Hepatocyte (in vitro differentiated cells): Measurements from ENCODE around the gene CXCL10. TPM values are rescaled to one million over a fixed set of nuclear protein-coding genes. Genes with fewer than 3 reads are reported as not detected.

Experiments used
- DNase-seq: peaks from one replicate; pipeline ENCODE4 v3.0.0-alpha.2; 2016; ENCODE audit warnings: low spot score
- H2AFZ ChIP-seq: fragments of 200-600 bp; sonication (generic); 2 replicates; pipeline ENCODE4 v1.6.0; 2016; ENCODE audit warnings: antibody characterized with exemption, mild to moderate bottlenecking
- H3K27ac ChIP-seq: fragments of 200-600 bp; sonication (generic); 2 replicates; pipeline ENCODE4 v1.5.1; 2016; ENCODE audit warnings: mild to moderate bottlenecking
- H3K27me3 ChIP-seq: fragments of 200-600 bp; sonication (generic); 2 replicates; pipeline ENCODE4 v1.6.1; 2016
- H3K36me3 ChIP-seq: fragments of 200-600 bp; sonication (generic); replicated peaks from 2 replicates; pipeline ENCODE4 v1.5.1; 2016; ENCODE audit warnings: low read depth; ENCODE audit not compliant: insufficient read depth
- H3K4me1 ChIP-seq: fragments of 200-600 bp; sonication (generic); 2 replicates; pipeline ENCODE4 v1.5.1; 2016; ENCODE audit warnings: mild to moderate bottlenecking, moderate library complexity; ENCODE audit not compliant: insufficient read depth
- H3K4me2 ChIP-seq: fragments of 200-600 bp; sonication (generic); 2 replicates; pipeline ENCODE4 v1.6.0; 2016
- H3K4me3 ChIP-seq: fragments of 200-600 bp; sonication (generic); 2 replicates; pipeline ENCODE4 v1.5.1; 2016; ENCODE audit warnings: mild to moderate bottlenecking
- H3K79me2 ChIP-seq: fragments of 200-600 bp; sonication (generic); 2 replicates; pipeline ENCODE4 v1.6.0; 2017; ENCODE audit warnings: mild to moderate bottlenecking
- H3K9me2 ChIP-seq: fragments of 200-600 bp; sonication (generic); replicated peaks from 2 replicates; pipeline ENCODE4 v1.6.0; 2017; ENCODE audit warnings: mild to moderate bottlenecking; ENCODE audit not compliant: insufficient read depth
- H3K9me3 ChIP-seq: fragments of 200-600 bp; sonication (generic); 2 replicates; pipeline ENCODE4 v1.5.1; 2016; ENCODE audit warnings: low read depth, mild to moderate bottlenecking
- H4K20me1 ChIP-seq: fragments of 200-600 bp; sonication (generic); 2 replicates; pipeline ENCODE4 v1.6.0; 2016; ENCODE audit warnings: mild to moderate bottlenecking; ENCODE audit not compliant: insufficient read depth, poor library complexity, severe bottlenecking
- CTCF ChIP-seq: fragments of 200-600 bp; sonication (generic); IDR thresholded peaks from 2 replicates; pipeline ENCODE4 v1.5.1; 2016; ENCODE audit warnings: antibody characterized with exemption, mild to moderate bottlenecking; ENCODE audit not compliant: poor library complexity
- EZH2 ChIP-seq: fragments of 200-600 bp; sonication (generic); IDR thresholded peaks from 2 replicates; pipeline ENCODE4 v1.6.1; 2016; ENCODE audit warnings: antibody characterized with exemption, mild to moderate bottlenecking, borderline replicate concordance
- EZH2phosphoT487 ChIP-seq: fragments of 200-600 bp; sonication (generic); IDR thresholded peaks from one replicate; pipeline ENCODE4 v1.6.1; 2018; ENCODE audit warnings: antibody characterized with exemption, mild to moderate bottlenecking, low read depth, moderate library complexity; ENCODE audit not compliant: unreplicated experiment, severe bottlenecking
- WGBS: methylation state at CpG from one replicate; pipeline ENCODE4 v1.1.6; 2016; ENCODE audit warnings: low lambda C conversion rate; ENCODE audit errors: missing lambda C conversion rate; 5-methylcytosine and 5-hydroxymethylcytosine counted together
- polyA plus RNA-seq: library from polyadenylated mRNA; unstranded; fragments of >200 nt; fragmentation: Nextera tagmentation; extraction: Ambion mirVana; gene quantifications from 2 replicates; pipeline ENCODE4 v1.2.1, GENCODE V29; 2016
- total RNA-seq: library from RNA; depleted of rRNA; stranded (reverse); fragments of >200 nt; gene quantifications from 2 replicates; pipeline ENCODE4 v1.2.3, GENCODE V29; 2014

CXCL10 gene
- total and polyA plus RNA-seq, 2 experiments from 2014 or later, result 2.8 to 7.4 TPM

- WGBS, result 11% methylated on average over 5 of the region's 5 CpGs
- H3K79me2 ChIP-seq, result no peaks in the 10 kb centered on the region
- H3K36me3 ChIP-seq, result no peaks in the 10 kb centered on the region
- no peak overlapping the region for H3K27ac ChIP-seq
- H3K4me3 ChIP-seq, result no peak overlapping the region
- no peak overlapping the region for H2AFZ ChIP-seq
- H3K9me3 ChIP-seq, result no peaks in the 10 kb centered on the region
- no peak overlapping the region for H3K4me2 ChIP-seq
- no peaks in the 10 kb centered on the region for H4K20me1 ChIP-seq
- TF ChIP-seq EZH2phosphoT487 (no peak), CTCF (peak; percentile 71), EZH2 (no peak)
- H3K9me2 ChIP-seq, result no peaks in the 10 kb centered on the region
- peak; percentile 78 for DNase-seq
- H3K4me1 ChIP-seq, result no peaks in the 10 kb centered on the region
- no peaks in the 10 kb centered on the region for H3K27me3 ChIP-seq
Measured at GRCh38 chr4:75995727-75996126, 27.6 kb downstream of the CXCL10 start.

GRCh38 chr4:75992462-75992861 lies 30.8 kb downstream of the CXCL10 start:
- Histone ChIP-seq H3K36me3 (no peaks in the 10 kb centered on the region), H3K27ac (no peak overlapping the region), H3K9me2 (no peaks in the 10 kb centered on the region), H2AFZ (no peak overlapping the region), H4K20me1 (peaks cover 8% of the 10 kb centered on the region), H3K4me2 (no peak overlapping the region), H3K4me3 (no peak overlapping the region), H3K4me1 (no peaks in the 10 kb centered on the region), H3K27me3 (no peaks in the 10 kb centered on the region), H3K9me3 (no peaks in the 10 kb centered on the region), H3K79me2 (peaks cover 32% of the 10 kb centered on the region)
- WGBS, result 89% methylated on average over 1 of the region's 1 CpG
- DNase-seq, result no peak
- no peak for TF ChIP-seq EZH2
- TF ChIP-seq EZH2phosphoT487, result no peak
- no peak for TF ChIP-seq CTCF

- no peak for DNase-seq
- Histone ChIP-seq H3K9me3 (no peaks in the 10 kb centered on the region), H3K36me3 (no peaks in the 10 kb centered on the region), H2AFZ (peak overlapping the region; percentile 98), H3K4me2 (peak overlapping the region; percentile 89), H3K9me2 (no peaks in the 10 kb centered on the region), H3K4me1 (no peaks in the 10 kb centered on the region), H3K27ac (peak overlapping the region; percentile 70), H4K20me1 (peaks cover 8% of the 10 kb centered on the region), H3K79me2 (peaks cover 56% of the 10 kb centered on the region), H3K4me3 (peak overlapping the region; percentile 89), H3K27me3 (no peaks in the 10 kb centered on the region)
- WGBS, result 3% methylated on average over 20 of the region's 20 CpGs
- TF ChIP-seq EZH2phosphoT487 (no peak), EZH2 (no peak), CTCF (no peak)
Measured at GRCh38 chr4:75989846-75990528, 33.3 kb downstream of the CXCL10 start.
